ENCODE measurements around the gene STAB1. TPM values are rescaled to one million over a fixed set of nuclear protein-coding genes. Genes with fewer than 3 reads are reported as not detected.

STAB1 gene
- total RNA-seq, 1 experiment from 2014 or later = not detected

GRCh38 chr3:52494445-52494844 is 693 bp upstream of the STAB1 start:
- no peak overlapping the region for H3K4me3 ChIP-seq (ENCODE audit: low read length)
- no peaks in the 10 kb centered on the region for H3K9me3 ChIP-seq (ENCODE audit: low read length)
- H3K27me3 ChIP-seq (ENCODE audit: low read length) = no peaks in the 10 kb centered on the region
- no peak for DNase-seq
- no peak overlapping the region for H3K9ac ChIP-seq (ENCODE audit: low read length)
- H3K9me2 ChIP-seq (replicated peaks; ENCODE audit: insufficient read depth, low read length) = no peaks in the 10 kb centered on the region
- 0 out of 2 replicates have a peak, but pooled peaks cover 2% of the 10 kb centered on the region for H3K36me3 ChIP-seq (ENCODE audit: insufficient read depth, low read length)
- no peaks in the 10 kb centered on the region for H3K79me2 ChIP-seq (ENCODE audit: low read length)
- H2AFZ ChIP-seq (ENCODE audit: low read length) = no peak overlapping the region
- no peak overlapping the region for H3K27ac ChIP-seq (ENCODE audit: low read length)
- no peak overlapping the region for H3K4me2 ChIP-seq (ENCODE audit: low read depth, low read length, poor library complexity, severe bottlenecking)
- no peaks in the 10 kb centered on the region for H4K20me1 ChIP-seq (ENCODE audit: insufficient read depth, low read depth, low read length)
- no peaks in the 10 kb centered on the region for H3K4me1 ChIP-seq (ENCODE audit: low read length)

- H3K27ac ChIP-seq (ENCODE audit: low read length) = no peak overlapping the region
- no peaks in the 10 kb centered on the region for H4K20me1 ChIP-seq (ENCODE audit: insufficient read depth, low read depth, low read length)
- H3K9me3 ChIP-seq (ENCODE audit: low read length) = no peaks in the 10 kb centered on the region
- H3K4me2 ChIP-seq (ENCODE audit: low read depth, low read length, poor library complexity, severe bottlenecking) = no peak overlapping the region
- no peaks in the 10 kb centered on the region for H3K4me1 ChIP-seq (ENCODE audit: low read length)
- H2AFZ ChIP-seq (ENCODE audit: low read length) = no peak overlapping the region
- no peak overlapping the region for H3K4me3 ChIP-seq (ENCODE audit: low read length)
- H3K79me2 ChIP-seq (ENCODE audit: low read length) = no peaks in the 10 kb centered on the region
- H3K27me3 ChIP-seq (ENCODE audit: low read length) = no peaks in the 10 kb centered on the region
- H3K9me2 ChIP-seq (replicated peaks; ENCODE audit: insufficient read depth, low read length) = no peaks in the 10 kb centered on the region
- H3K9ac ChIP-seq (ENCODE audit: low read length) = no peak overlapping the region
- 0 out of 2 replicates have a peak, but pooled peaks cover 2% of the 10 kb centered on the region for H3K36me3 ChIP-seq (ENCODE audit: insufficient read depth, low read length)
- no peak for DNase-seq
These were observed 852 bp downstream of the STAB1 start for GRCh38 chr3:52495777-52496602.

- Histone ChIP-seq H3K79me2 (ENCODE audit: low read length) (no peaks in the 10 kb centered on the region), H3K27me3 (ENCODE audit: low read length) (no peaks in the 10 kb centered on the region), H3K9ac (ENCODE audit: low read length) (no peak overlapping the region), H3K36me3 (ENCODE audit: insufficient read depth, low read length) (no peaks in the 10 kb centered on the region), H3K4me3 (ENCODE audit: low read length) (no peak overlapping the region), H3K4me2 (ENCODE audit: low read depth, low read length, poor library complexity, severe bottlenecking) (no peak overlapping the region), H2AFZ (ENCODE audit: low read length) (no peak overlapping the region), H3K4me1 (ENCODE audit: low read length) (peaks cover 6% of the 10 kb centered on the region), H3K9me3 (ENCODE audit: low read length) (no peaks in the 10 kb centered on the region), H3K27ac (ENCODE audit: low read length) (no peak overlapping the region), H3K9me2 (replicated peaks; ENCODE audit: insufficient read depth, low read length) (no peaks in the 10 kb centered on the region), H4K20me1 (ENCODE audit: insufficient read depth, low read depth, low read length) (no peaks in the 10 kb centered on the region)
- no peak for DNase-seq
These were observed 3.3 kb downstream of the STAB1 start for GRCh38 chr3:52498137-52499054.

- Histone ChIP-seq H3K27me3 (ENCODE audit: low read length) (no peaks in the 10 kb centered on the region), H2AFZ (ENCODE audit: low read length) (no peak overlapping the region), H3K9me3 (ENCODE audit: low read length) (no peaks in the 10 kb centered on the region), H3K4me3 (ENCODE audit: low read length) (no peak overlapping the region), H3K79me2 (ENCODE audit: low read length) (no peaks in the 10 kb centered on the region), H3K9ac (ENCODE audit: low read length) (no peak overlapping the region), H3K36me3 (ENCODE audit: insufficient read depth, low read length) (no peaks in the 10 kb centered on the region), H4K20me1 (ENCODE audit: insufficient read depth, low read depth, low read length) (no peaks in the 10 kb centered on the region), H3K9me2 (replicated peaks; ENCODE audit: insufficient read depth, low read length) (no peaks in the 10 kb centered on the region), H3K4me1 (ENCODE audit: low read length) (peaks cover 6% of the 10 kb centered on the region), H3K4me2 (ENCODE audit: low read depth, low read length, poor library complexity, severe bottlenecking) (no peak overlapping the region), H3K27ac (ENCODE audit: low read length) (no peak overlapping the region)
- no peak for DNase-seq
These were observed 5.9 kb downstream of the STAB1 start for GRCh38 chr3:52501046-52501445.

- Histone ChIP-seq H3K36me3 (ENCODE audit: insufficient read depth, low read length) (no peaks in the 10 kb centered on the region), H3K9ac (ENCODE audit: low read length) (no peak overlapping the region), H3K79me2 (ENCODE audit: low read length) (no peaks in the 10 kb centered on the region), H3K4me1 (ENCODE audit: low read length) (peaks cover 6% of the 10 kb centered on the region), H3K27me3 (ENCODE audit: low read length) (no peaks in the 10 kb centered on the region), H3K9me3 (ENCODE audit: low read length) (no peaks in the 10 kb centered on the region), H3K27ac (ENCODE audit: low read length) (no peak overlapping the region), H3K4me2 (ENCODE audit: low read depth, low read length, poor library complexity, severe bottlenecking) (no peak overlapping the region), H2AFZ (ENCODE audit: low read length) (no peak overlapping the region), H3K4me3 (ENCODE audit: low read length) (no peak overlapping the region), H3K9me2 (replicated peaks; ENCODE audit: insufficient read depth, low read length) (no peaks in the 10 kb centered on the region), H4K20me1 (ENCODE audit: insufficient read depth, low read depth, low read length) (no peaks in the 10 kb centered on the region)
- DNase-seq = no peak
These were observed 6.9 kb downstream of the STAB1 start for GRCh38 chr3:52502001-52502400.

- no peak overlapping the region for H2AFZ ChIP-seq (ENCODE audit: low read length)
- no peak for DNase-seq
- H3K9ac ChIP-seq (ENCODE audit: low read length) = no peak overlapping the region
- no peaks in the 10 kb centered on the region for H3K9me3 ChIP-seq (ENCODE audit: low read length)
- no peaks in the 10 kb centered on the region for H3K36me3 ChIP-seq (ENCODE audit: insufficient read depth, low read length)
- no peak overlapping the region for H3K27ac ChIP-seq (ENCODE audit: low read length)
- H3K4me3 ChIP-seq (ENCODE audit: low read length) = no peak overlapping the region
- H3K9me2 ChIP-seq (replicated peaks; ENCODE audit: insufficient read depth, low read length) = no peaks in the 10 kb centered on the region
- no peaks in the 10 kb centered on the region for H4K20me1 ChIP-seq (ENCODE audit: insufficient read depth, low read depth, low read length)
- H3K4me1 ChIP-seq (ENCODE audit: low read length) = peaks cover 6% of the 10 kb centered on the region
- no peak overlapping the region for H3K4me2 ChIP-seq (ENCODE audit: low read depth, low read length, poor library complexity, severe bottlenecking)
- H3K79me2 ChIP-seq (ENCODE audit: low read length) = no peaks in the 10 kb centered on the region
- H3K27me3 ChIP-seq (ENCODE audit: low read length) = no peaks in the 10 kb centered on the region
These were observed 7.7 kb downstream of the STAB1 start for GRCh38 chr3:52502808-52503350.

GRCh38 chr3:52503788-52504424 is 8.8 kb downstream of the STAB1 start:
- H3K9me3 ChIP-seq (ENCODE audit: low read length) = no peaks in the 10 kb centered on the region
- no peak overlapping the region for H3K4me2 ChIP-seq (ENCODE audit: low read depth, low read length, poor library complexity, severe bottlenecking)
- no peaks in the 10 kb centered on the region for H4K20me1 ChIP-seq (ENCODE audit: insufficient read depth, low read depth, low read length)
- H3K36me3 ChIP-seq (ENCODE audit: insufficient read depth, low read length) = no peaks in the 10 kb centered on the region
- no peaks in the 10 kb centered on the region for H3K79me2 ChIP-seq (ENCODE audit: low read length)
- H3K27me3 ChIP-seq (ENCODE audit: low read length) = no peaks in the 10 kb centered on the region
- no peak overlapping the region for H2AFZ ChIP-seq (ENCODE audit: low read length)
- no peak overlapping the region for H3K4me3 ChIP-seq (ENCODE audit: low read length)
- no peak overlapping the region for H3K27ac ChIP-seq (ENCODE audit: low read length)
- DNase-seq = no peak
- no peaks in the 10 kb centered on the region for H3K9me2 ChIP-seq (replicated peaks; ENCODE audit: insufficient read depth, low read length)
- peaks cover 6% of the 10 kb centered on the region for H3K4me1 ChIP-seq (ENCODE audit: low read length)
- no peak overlapping the region for H3K9ac ChIP-seq (ENCODE audit: low read length)
